Keratinocyte (primary cell): ENCODE measurements around the gene TEP1.

ENCODE experiments used
- EZH2 ChIP-seq: IDR thresholded peaks from one replicate; pipeline ENCODE4 v1.6.1; 2012; ENCODE audit warnings: inconsistent platforms, mild to moderate bottlenecking, low read length, moderate library complexity
- TF ChIP-seq, protein P1 (sequence below), 3 experiments: IDR thresholded peaks in 1 of 3; conservative IDR thresholded peaks in 1 of 3; optimal IDR thresholded peaks in 1 of 3; 2 replicates in 2 of 3; 3 replicates in 1 of 3; pipeline versions ENCODE3 to v1.5.1; 2011; ENCODE audit warnings: low read length in 3 of 3, mild to moderate bottlenecking in 3 of 3, moderate library complexity in 2 of 3, control low read depth in 1 of 3, inconsistent platforms in 1 of 3; ENCODE audit not compliant: insufficient read depth in 2 of 3; ENCODE audit errors: extremely low read depth in 1 of 3

DNA sequence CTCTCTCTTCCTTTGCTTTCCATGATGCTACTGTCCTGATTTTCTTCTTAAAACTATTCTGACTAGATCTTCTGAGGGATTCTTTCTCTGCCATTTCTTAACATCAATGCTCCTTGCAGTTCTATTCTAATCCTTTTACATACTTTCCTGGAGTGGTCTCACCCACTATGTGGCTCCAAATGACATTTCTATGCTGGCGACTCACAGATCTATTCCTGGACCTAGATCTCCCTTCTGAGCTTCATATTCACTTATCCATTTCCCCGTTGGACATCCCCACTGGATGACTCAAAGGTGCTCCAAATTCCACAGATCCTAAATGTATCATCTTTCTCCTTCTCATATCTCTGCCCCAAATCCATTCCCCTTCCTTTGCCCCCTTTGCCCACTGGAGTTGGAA is 4.1 kb downstream of the TEP1 start:
- TF ChIP-seq, protein P1, sequence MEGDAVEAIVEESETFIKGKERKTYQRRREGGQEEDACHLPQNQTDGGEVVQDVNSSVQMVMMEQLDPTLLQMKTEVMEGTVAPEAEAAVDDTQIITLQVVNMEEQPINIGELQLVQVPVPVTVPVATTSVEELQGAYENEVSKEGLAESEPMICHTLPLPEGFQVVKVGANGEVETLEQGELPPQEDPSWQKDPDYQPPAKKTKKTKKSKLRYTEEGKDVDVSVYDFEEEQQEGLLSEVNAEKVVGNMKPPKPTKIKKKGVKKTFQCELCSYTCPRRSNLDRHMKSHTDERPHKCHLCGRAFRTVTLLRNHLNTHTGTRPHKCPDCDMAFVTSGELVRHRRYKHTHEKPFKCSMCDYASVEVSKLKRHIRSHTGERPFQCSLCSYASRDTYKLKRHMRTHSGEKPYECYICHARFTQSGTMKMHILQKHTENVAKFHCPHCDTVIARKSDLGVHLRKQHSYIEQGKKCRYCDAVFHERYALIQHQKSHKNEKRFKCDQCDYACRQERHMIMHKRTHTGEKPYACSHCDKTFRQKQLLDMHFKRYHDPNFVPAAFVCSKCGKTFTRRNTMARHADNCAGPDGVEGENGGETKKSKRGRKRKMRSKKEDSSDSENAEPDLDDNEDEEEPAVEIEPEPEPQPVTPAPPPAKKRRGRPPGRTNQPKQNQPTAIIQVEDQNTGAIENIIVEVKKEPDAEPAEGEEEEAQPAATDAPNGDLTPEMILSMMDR (optimal IDR thresholded peaks at IDR 0.05 in 1 of 3, IDR thresholded peaks at IDR 0.05 in 1 of 3, conservative IDR thresholded peaks at IDR 0.05 in 1 of 3; ENCODE audit: extremely low read depth in 1 of 3, insufficient read depth in 2 of 3, low read length in 3 of 3): no peak
- no peak for TF ChIP-seq EZH2
